Gastroesophageal sphincter (tissue), 2 donors: Measurements from ENCODE around the gene OGFOD3.

Experiments
- POLR2A ChIP-seq, 2 donors: fragments of 450-650 bp; IDR thresholded peaks; one replicate each; pipeline ENCODE4 v1.6.1; 2017; ENCODE audit warnings: antibody characterized with exemption in 2 of 2, mild to moderate bottlenecking in 2 of 2, moderate library complexity in 1 of 2
- POLR2AphosphoS5 ChIP-seq: sonication (generic); formaldehyde crosslinking; IDR thresholded peaks from one replicate; pipeline ENCODE4 v1.6.1; 2017; ENCODE audit warnings: antibody characterized with exemption

DNA sequence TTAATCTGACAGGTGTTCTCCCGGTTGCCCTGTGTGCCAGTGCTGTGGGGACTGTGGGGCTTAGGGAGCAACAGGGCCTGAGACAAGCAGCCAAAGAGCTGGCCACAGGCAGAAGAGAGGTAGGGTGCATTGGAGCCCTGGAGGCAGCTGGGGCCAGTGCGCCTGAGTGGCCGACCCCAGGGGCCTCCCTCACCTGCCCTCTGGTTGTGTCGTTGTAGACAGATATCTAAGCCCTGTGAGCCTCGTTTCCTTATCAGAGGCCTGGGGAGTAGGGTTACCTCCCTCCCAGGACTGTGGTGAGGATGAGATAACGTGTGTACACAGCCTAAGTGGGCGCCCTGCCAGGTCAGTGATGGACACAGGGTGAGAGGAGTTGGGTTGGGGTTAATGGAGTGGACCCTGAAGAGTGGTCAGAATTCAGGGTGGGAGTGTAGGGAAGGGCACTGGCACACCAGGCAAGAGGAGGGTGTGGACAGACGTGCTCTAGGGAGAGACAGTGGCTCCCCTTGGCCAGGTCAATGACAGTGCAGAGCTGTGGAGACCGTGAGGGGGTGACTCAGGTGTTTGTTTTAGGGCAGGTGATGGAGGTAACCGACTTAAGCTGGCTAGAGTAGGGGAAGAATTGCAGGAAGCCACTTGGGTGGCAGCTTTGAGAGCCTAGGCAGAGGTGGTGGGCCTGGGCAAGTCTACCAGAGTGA, 43.6 kb upstream of the OGFOD3 start:
- TF ChIP-seq POLR2AphosphoS5 (no peak), POLR2A (IDR thresholded peaks at IDR 0.05) (no peak)
